Measurements from ENCODE around the gene KDM8.
"Not testable (repeated sequence)": the region's sequence is repeated elsewhere in the genome, so short reads cannot be mapped to it uniquely, and the experiment has no call there.

The KDM8 gene

GRCh38 chr16:27248036-27248435 lies 44.7 kb downstream of the KDM8 start:
- TF ChIP-seq EZH2phosphoT487 (IDR thresholded peaks at IDR 0.05; ENCODE audit: low read length), result no peak
- no peak for TF ChIP-seq EZH2 (optimal IDR thresholded peaks at IDR 0.05; ENCODE audit: low read depth, low read length)
- no peak for TF ChIP-seq CTCF (IDR thresholded peaks at IDR 0.05; ENCODE audit: low read length)
- no peaks in the 10 kb centered on the region for H4K20me1 ChIP-seq (ENCODE audit: insufficient read depth, low read length)
- no peak overlapping the region for H2AFZ ChIP-seq (ENCODE audit: low read length)
- no peaks in the 10 kb centered on the region for H3K79me2 ChIP-seq (ENCODE audit: low read length)
- DNase-seq, result no peak
- H3K9ac ChIP-seq (ENCODE audit: low read length), result no peak overlapping the region
- H3K9me3 ChIP-seq (replicated peaks; ENCODE audit: insufficient read depth, low read length), result no peaks in the 10 kb centered on the region
- H3K27me3 ChIP-seq (replicated peaks; ENCODE audit: insufficient read depth, low read length), result no peaks in the 10 kb centered on the region
- H3K36me3 ChIP-seq (replicated peaks; ENCODE audit: insufficient read depth, low read length), result no peaks in the 10 kb centered on the region
- peaks cover 7% of the 10 kb centered on the region; the same call in 1 of the 2 replicates for H3F3A ChIP-seq (ENCODE audit: insufficient read depth, low read length)
- no peak overlapping the region for H3K27ac ChIP-seq (ENCODE audit: low read length)
- no peak overlapping the region for H3K4me2 ChIP-seq (ENCODE audit: low read depth, low read length)
- no peaks in the 10 kb centered on the region for H3K9me2 ChIP-seq (replicated peaks; ENCODE audit: insufficient read depth, low read length)
- peaks cover 5% of the 10 kb centered on the region; the same call in 1 of the 2 replicates for H3K4me1 ChIP-seq (ENCODE audit: low read length)
- no peak overlapping the region for H3K4me3 ChIP-seq (ENCODE audit: low read length)

- not testable (repeated sequence) for H3K27ac ChIP-seq (ENCODE audit: low read length); H3F3A ChIP-seq (ENCODE audit: insufficient read depth, low read length); H3K4me3 ChIP-seq (ENCODE audit: low read length); H3K4me2 ChIP-seq (ENCODE audit: low read depth, low read length); H2AFZ ChIP-seq (ENCODE audit: low read length); H4K20me1 ChIP-seq (ENCODE audit: insufficient read depth, low read length); H3K9me2 ChIP-seq (replicated peaks; ENCODE audit: insufficient read depth, low read length); H3K9ac ChIP-seq (ENCODE audit: low read length); DNase-seq; H3K9me3 ChIP-seq (replicated peaks; ENCODE audit: insufficient read depth, low read length); H3K36me3 ChIP-seq (replicated peaks; ENCODE audit: insufficient read depth, low read length); H3K4me1 ChIP-seq (ENCODE audit: low read length); H3K79me2 ChIP-seq (ENCODE audit: low read length); H3K27me3 ChIP-seq (replicated peaks; ENCODE audit: insufficient read depth, low read length)
These were observed 45.6 kb downstream of the KDM8 start for GRCh38 chr16:27248886-27249285.

GRCh38 chr16:27251541-27252205 lies 48.3 kb downstream of the KDM8 start:
- no peak overlapping the region for H3K4me2 ChIP-seq (ENCODE audit: low read depth, low read length)
- no peaks in the 10 kb centered on the region for H3K9me3 ChIP-seq (replicated peaks; ENCODE audit: insufficient read depth, low read length)
- H2AFZ ChIP-seq (ENCODE audit: low read length), result no peak overlapping the region
- no peaks in the 10 kb centered on the region for H3K36me3 ChIP-seq (replicated peaks; ENCODE audit: insufficient read depth, low read length)
- H3K4me1 ChIP-seq (ENCODE audit: low read length), result peaks cover 17% of the 10 kb centered on the region
- H4K20me1 ChIP-seq (ENCODE audit: insufficient read depth, low read length), result no peaks in the 10 kb centered on the region
- H3K27me3 ChIP-seq (replicated peaks; ENCODE audit: insufficient read depth, low read length), result no peaks in the 10 kb centered on the region
- H3K4me3 ChIP-seq (ENCODE audit: low read length), result no peak overlapping the region
- H3K27ac ChIP-seq (ENCODE audit: low read length), result no peak overlapping the region
- no peak overlapping the region for H3K9ac ChIP-seq (ENCODE audit: low read length)
- DNase-seq, result no peak
- H3K79me2 ChIP-seq (ENCODE audit: low read length), result no peaks in the 10 kb centered on the region
- H3F3A ChIP-seq (ENCODE audit: insufficient read depth, low read length), result peaks cover 13% of the 10 kb centered on the region
- no peaks in the 10 kb centered on the region for H3K9me2 ChIP-seq (replicated peaks; ENCODE audit: insufficient read depth, low read length)
- TF ChIP-seq CTCF (IDR thresholded peaks at IDR 0.05; ENCODE audit: low read length) (no peak), EZH2phosphoT487 (IDR thresholded peaks at IDR 0.05; ENCODE audit: low read length) (no peak), EZH2 (optimal IDR thresholded peaks at IDR 0.05; ENCODE audit: low read depth, low read length) (no peak)

GRCh38 chr16:27252206-27252585 lies 48.9 kb downstream of the KDM8 start:
- no peak for TF ChIP-seq EZH2 (optimal IDR thresholded peaks at IDR 0.05; ENCODE audit: low read depth, low read length)
- no peak for TF ChIP-seq EZH2phosphoT487 (IDR thresholded peaks at IDR 0.05; ENCODE audit: low read length)
- TF ChIP-seq CTCF (IDR thresholded peaks at IDR 0.05; ENCODE audit: low read length), result no peak
- H3K9ac ChIP-seq (ENCODE audit: low read length), result no peak overlapping the region
- no peak overlapping the region for H3K27ac ChIP-seq (ENCODE audit: low read length)
- no peaks in the 10 kb centered on the region for H3K9me2 ChIP-seq (replicated peaks; ENCODE audit: insufficient read depth, low read length)
- peaks cover 17% of the 10 kb centered on the region for H3K4me1 ChIP-seq (ENCODE audit: low read length)
- H3F3A ChIP-seq (ENCODE audit: insufficient read depth, low read length), result peaks cover 13% of the 10 kb centered on the region
- H3K9me3 ChIP-seq (replicated peaks; ENCODE audit: insufficient read depth, low read length), result no peaks in the 10 kb centered on the region
- H3K4me3 ChIP-seq (ENCODE audit: low read length), result no peak overlapping the region
- no peaks in the 10 kb centered on the region for H3K79me2 ChIP-seq (ENCODE audit: low read length)
- no peak for DNase-seq
- H3K27me3 ChIP-seq (replicated peaks; ENCODE audit: insufficient read depth, low read length), result no peaks in the 10 kb centered on the region
- no peak overlapping the region for H3K4me2 ChIP-seq (ENCODE audit: low read depth, low read length)
- no peaks in the 10 kb centered on the region for H3K36me3 ChIP-seq (replicated peaks; ENCODE audit: insufficient read depth, low read length)
- no peak overlapping the region for H2AFZ ChIP-seq (ENCODE audit: low read length)
- H4K20me1 ChIP-seq (ENCODE audit: insufficient read depth, low read length), result no peaks in the 10 kb centered on the region
